AG04450 (cell line): Measurements from ENCODE around the gene SYTL4. TPM values are rescaled to one million over a fixed set of nuclear protein-coding genes. Genes with fewer than 3 reads are reported as not detected.

ENCODE experiments used
- CTCF ChIA-PET: fragments of 300-600, 350-600 bp; formaldehyde crosslinking; extraction: SDS; loops from one replicate; lab custom pipeline; 2022; ENCODE audit warnings: antibody characterized with exemption, inconsistent platforms; lab: Charles Lee
- POLR2A ChIA-PET: fragments of 350-600 bp; formaldehyde crosslinking; extraction: SDS; loops from one replicate; lab custom pipeline; 2021; ENCODE audit warnings: antibody characterized with exemption, inconsistent platforms; lab: Yijun Ruan, JAX
- DNase-seq: peaks from one replicate; pipeline ENCODE4 v3.0.0-alpha.2; 2011; ENCODE audit warnings: low read depth, low spot score
- H3K27ac ChIP-seq: one replicate; pipeline ENCODE4 v1.5.1; 2012; ENCODE audit warnings: low read depth, low read length, control low read depth
- H3K27me3 ChIP-seq: one replicate; pipeline ENCODE4 v1.6.0; 2012; ENCODE audit warnings: low read length; ENCODE audit not compliant: control insufficient read depth, insufficient read depth
- H3K4me3 ChIP-seq: 2 replicates; pipeline ENCODE4 v1.5.1; 2011; ENCODE audit warnings: mild to moderate bottlenecking, low read depth, low read length, control low read depth
- H3K9me3 ChIP-seq: 2 replicates; pipeline ENCODE4 v1.5.1; 2012; ENCODE audit warnings: low read length; ENCODE audit not compliant: control insufficient read depth, insufficient read depth
- CTCF ChIP-seq: IDR thresholded peaks from 2 replicates; pipeline ENCODE4 v1.5.1; 2011; ENCODE audit warnings: low read depth, low read length, control low read depth, inconsistent platforms
- polyA plus RNA-seq: library from polyadenylated mRNA; depleted of rRNA; stranded (reverse); fragments of >200 nt; gene quantifications from 2 replicates; pipeline ENCODE4 v1.2.3, GENCODE V29; 2011

The SYTL4 gene
- polyA plus RNA-seq, 1 experiment, result 5.3 TPM

- H3K27ac ChIP-seq, result peak overlapping the region; percentile 31
- no peaks in the 10 kb centered on the region for H3K27me3 ChIP-seq
- CTCF ChIA-PET, result interaction anchor here (1.3 to 2.3 kb wide), 2 partner anchors 8 to 91 kb away, joined by 8 to 20 read pairs; no protein-coding TSS in a partner anchor
- no peak for DNase-seq
- POLR2A ChIA-PET, result no interaction called here
- no peak for TF ChIP-seq CTCF
- H3K9me3 ChIP-seq, result no peaks in the 10 kb centered on the region
- no peak overlapping the region for H3K4me3 ChIP-seq
Measured at GRCh38 chrX:100677611-100678181, 54.2 kb downstream of the SYTL4 start.

- ChIA-PET POLR2A (no interaction called here), CTCF (interaction anchor here (2.6 to 6.5 kb wide), 3 partner anchors 11 to 94 kb away, joined by 15 to 115 read pairs (median 49); partner anchors contain the start of gene TSPAN6)
- TF ChIP-seq CTCF, result no peak
- H3K27ac ChIP-seq, result no peak overlapping the region
- no peak overlapping the region for H3K4me3 ChIP-seq
- H3K27me3 ChIP-seq, result no peaks in the 10 kb centered on the region
- no peaks in the 10 kb centered on the region for H3K9me3 ChIP-seq
- DNase-seq, result no peak
Measured at GRCh38 chrX:100674705-100675104, 57.2 kb downstream of the SYTL4 start.

- ChIA-PET CTCF (interaction anchor here (2.6 to 6.5 kb wide), 4 partner anchors 12 to 96 kb away, joined by 15 to 115 read pairs (median 36); partner anchors contain the start of gene TSPAN6), POLR2A (no interaction called here)
- Histone ChIP-seq H3K27me3 (no peaks in the 10 kb centered on the region), H3K27ac (peak overlapping the region; percentile 39), H3K4me3 (no peak overlapping the region), H3K9me3 (no peaks in the 10 kb centered on the region)
- no peak for TF ChIP-seq CTCF
- DNase-seq, result peak; percentile 54
Measured at GRCh38 chrX:100673397-100673953, 58.4 kb downstream of the SYTL4 start.

GRCh38 chrX:100672966-100673365 is 59.0 kb downstream of the SYTL4 start:
- DNase-seq, result no peak
- no peak overlapping the region for H3K4me3 ChIP-seq
- H3K9me3 ChIP-seq, result no peaks in the 10 kb centered on the region
- POLR2A ChIA-PET, result no interaction called here
- H3K27ac ChIP-seq, result peak overlapping the region; percentile 39
- CTCF ChIA-PET, result interaction anchor here (0.8 to 6.5 kb wide), 9 partner anchors 8 to 161 kb away, joined by 3 to 115 read pairs (median 16); partner anchors contain the start of gene TSPAN6
- TF ChIP-seq CTCF, result no peak
- no peaks in the 10 kb centered on the region for H3K27me3 ChIP-seq

- no peaks in the 10 kb centered on the region for H3K27me3 ChIP-seq
- no peak for TF ChIP-seq CTCF
- POLR2A ChIA-PET, result no interaction called here
- H3K27ac ChIP-seq, result no peak overlapping the region
- no peak overlapping the region for H3K4me3 ChIP-seq
- H3K9me3 ChIP-seq, result no peaks in the 10 kb centered on the region
- CTCF ChIA-PET, result interaction anchor here (0.8 to 1.6 kb wide), 4 partner anchors 9 to 152 kb away, joined by 3 to 7 read pairs (median 4); no protein-coding TSS in a partner anchor
- DNase-seq, result no peak
Measured at GRCh38 chrX:100663642-100664041, 68.3 kb downstream of the SYTL4 start.
